H1 (cell line): ENCODE results near the gene CASP12. TPM values are rescaled to one million over a fixed set of nuclear protein-coding genes. Genes with fewer than 3 reads are reported as not detected.

Experiments
- BCL11A ChIP-seq, 2 experiments: IDR thresholded peaks; one replicate each; pipeline ENCODE4 v1.6.1; 2011; ENCODE audit warnings: low read depth in 2 of 2, low read length in 2 of 2, mild to moderate bottlenecking in 2 of 2
- FOSL1 ChIP-seq: IDR thresholded peaks from 2 replicates; pipeline ENCODE4 v1.6.1; 2011; ENCODE audit warnings: mild to moderate bottlenecking, low read depth, low read length, moderate library complexity; ENCODE audit not compliant: insufficient read depth
- GABPA ChIP-seq: IDR thresholded peaks from 2 replicates; pipeline ENCODE4 v1.6.1; 2011; ENCODE audit warnings: mild to moderate bottlenecking, low read length, moderate library complexity, borderline replicate concordance; ENCODE audit not compliant: insufficient read depth
- GTF2F1 ChIP-seq: IDR thresholded peaks from 2 replicates; pipeline ENCODE4 v1.6.1; 2012; ENCODE audit warnings: low read depth, low read length, improper control_type of control experiment, borderline replicate concordance
- SAP30 ChIP-seq: fragments of 300-600 bp; sonication (generic); IDR thresholded peaks from 2 replicates; pipeline ENCODE4 v1.7.1; 2012; ENCODE audit warnings: low read length, moderate library complexity, mild to moderate bottlenecking, inconsistent platforms; ENCODE audit not compliant: insufficient read depth, insufficient replicate concordance
- SIX5 ChIP-seq: IDR thresholded peaks from 2 replicates; pipeline ENCODE4 v1.6.1; 2011; ENCODE audit warnings: mild to moderate bottlenecking, low read depth, low read length
- TCF12 ChIP-seq: IDR thresholded peaks from 2 replicates; pipeline ENCODE4 v1.6.1; 2011; ENCODE audit warnings: low read depth, mild to moderate bottlenecking, low read length
- polyA plus RNA-seq, 7 experiments: library from polyadenylated mRNA; depleted of rRNA in 3 of 7; stranded (reverse) in 5 of 7; unstranded in 2 of 7; fragments of >200 nt in 5 of 7; fragments of 200-250 nt in 2 of 7; gene quantifications; 1 replicate in 5 of 7; 2 replicates in 1 of 7; 4 replicates in 1 of 7; pipeline versions ENCODE4 v1.2.1 to v1.2.3, GENCODE V29; 2011 to 2013; ENCODE audit warnings: missing spikeins in 2 of 7, mixed read lengths in 2 of 7
- total RNA-seq: library from RNA; stranded (reverse); fragmentation: NEBNext Ultra II Directional; extraction: Animal tissue kit (Norgen Biotek cat#: 25700); gene quantifications from 2 replicates; pipeline ENCODE4 v1.2.1, GENCODE V29; 2021

Gene CASP12
- total and polyA plus RNA-seq, 2 of the 8 experiments (the other 6 are each of a cell fraction or from before 2014, with no cell fraction given), result not detected

GRCh38 chr11:104895634-104896033 lies 2.6 kb downstream of the CASP12 start (continued):
- no peak for TF ChIP-seq FOSL1
- TF ChIP-seq GABPA, result no peak
- TF ChIP-seq GTF2F1, result no peak
- no peak for TF ChIP-seq SAP30
- TF ChIP-seq BCL11A (IDR thresholded peaks at IDR 0.05; ENCODE audit: low read depth in 2 of 2, low read length in 2 of 2), result no peak
- no peak for TF ChIP-seq SIX5
- no peak for TF ChIP-seq TCF12
- TF ChIP-seq, all 59 proteins: peak for 0
